IPS DF 19.7 (cell line): ENCODE results near the gene PJA1.

Experiments
- DNase-seq: peaks from one replicate; pipeline ENCODE4 v3.0.0-alpha.2; 2013; ENCODE audit warnings: low read depth, low spot score

PJA1 gene

DNA sequence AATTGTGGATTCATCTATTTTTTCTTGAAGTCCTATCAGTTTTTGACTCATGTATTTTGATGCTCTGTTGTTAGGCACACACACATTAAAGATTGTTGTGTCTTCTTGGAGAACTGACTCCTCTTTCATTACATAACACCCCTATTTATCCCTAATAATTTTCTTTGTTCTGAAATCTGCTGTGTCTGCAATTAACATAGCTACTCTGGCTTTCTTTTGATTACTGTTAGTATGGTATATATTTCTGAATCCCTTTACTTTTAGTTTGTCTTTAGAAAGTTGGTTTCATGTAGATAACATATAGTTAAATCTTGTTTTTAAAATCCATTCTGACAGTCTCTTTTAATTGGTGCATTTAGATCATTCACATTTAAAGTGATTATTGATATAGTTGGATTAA is 5.1 kb upstream of the PJA1 start:
- DNase-seq: no peak

DNA sequence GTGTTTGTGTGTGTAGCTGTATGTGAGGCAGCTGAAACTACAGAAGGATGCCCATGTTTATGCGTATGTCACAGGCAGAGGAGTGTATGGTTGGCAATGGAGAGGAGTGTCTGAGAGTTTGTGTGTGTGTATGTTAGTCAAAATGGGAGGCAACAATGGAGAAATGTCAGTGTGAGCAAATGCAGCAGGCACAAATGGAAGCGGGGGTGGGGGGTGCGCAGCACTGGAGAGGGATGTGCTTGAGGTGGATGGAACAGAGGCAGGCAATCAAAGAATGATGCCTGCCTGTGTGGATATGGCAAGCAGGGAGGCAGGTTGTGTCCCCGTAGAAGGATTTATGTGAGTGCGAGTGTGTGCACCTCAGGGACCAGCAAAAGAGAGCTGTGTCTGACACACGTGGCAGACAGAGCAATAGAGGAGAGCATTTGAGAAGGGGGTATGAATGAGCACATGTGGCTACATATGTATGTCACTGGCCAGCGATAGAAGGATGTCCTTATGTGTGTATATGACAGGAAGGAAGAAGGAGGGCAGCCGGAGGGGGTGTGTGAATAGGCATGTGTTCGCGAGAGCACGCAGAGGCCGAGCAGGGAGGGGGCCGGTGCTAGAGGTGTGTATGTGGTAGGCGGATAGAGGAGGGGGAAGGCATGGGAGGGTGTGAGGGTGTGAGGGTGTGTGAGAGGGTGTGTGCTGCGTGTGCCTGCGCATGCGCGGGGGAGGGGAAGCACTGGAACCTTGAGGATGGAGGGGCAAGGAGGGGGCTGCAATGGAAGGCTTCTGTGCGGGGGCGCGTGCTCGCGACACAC is 1.1 kb downstream of the PJA1 start:
- no peak for DNase-seq

DNA sequence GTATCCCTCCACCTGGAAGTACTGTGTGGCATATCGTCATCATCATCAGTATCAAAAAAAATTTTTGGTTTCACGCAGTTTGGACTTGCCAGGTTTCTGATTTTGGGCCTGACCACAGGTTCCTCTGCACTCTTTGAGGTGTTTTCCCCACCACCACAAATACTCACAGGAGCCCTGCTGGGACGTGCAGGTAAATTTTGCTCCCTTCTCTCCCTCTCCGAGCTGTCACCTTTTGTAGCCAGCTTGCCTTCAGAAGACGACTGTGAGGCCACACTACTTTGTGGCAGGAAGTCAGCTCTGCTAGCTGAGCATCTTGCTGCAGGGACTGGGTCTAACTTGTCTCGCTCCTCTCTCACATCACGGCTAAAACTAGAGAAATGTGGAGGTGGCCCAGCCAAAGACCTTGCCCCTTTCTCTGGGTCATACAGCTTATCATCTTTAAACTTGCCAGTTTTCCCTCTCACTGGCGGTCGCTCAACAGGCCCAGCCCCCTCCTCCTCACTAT is 2.8 kb downstream of the PJA1 start:
- no peak for DNase-seq

DNA sequence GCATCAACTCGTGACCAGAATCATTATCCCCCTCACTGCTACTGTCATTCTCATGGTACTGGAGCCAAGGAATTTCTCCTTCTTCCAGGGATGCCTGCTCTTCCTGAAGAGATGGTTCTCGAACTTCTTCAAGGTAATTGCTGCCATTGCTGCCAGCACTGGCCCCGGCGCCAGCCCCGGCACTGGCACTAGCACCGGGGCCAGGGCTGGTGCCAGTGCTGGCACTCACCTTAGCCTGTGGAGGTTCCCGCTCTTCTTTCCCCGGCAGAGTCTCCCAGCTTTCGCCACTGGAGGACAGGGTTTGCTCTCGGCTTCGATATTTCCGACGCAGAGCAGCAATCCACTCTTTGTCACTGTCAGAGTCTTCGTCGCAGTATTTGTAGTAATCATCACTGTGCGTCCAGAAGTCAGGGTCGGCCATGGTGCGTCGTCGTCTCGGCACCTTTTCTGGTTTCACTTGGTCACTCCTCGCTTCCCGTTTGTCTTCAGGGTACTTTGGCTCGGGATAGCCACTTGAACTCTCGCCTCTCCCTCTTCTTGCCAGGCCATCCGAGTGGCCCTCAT is 3.4 kb downstream of the PJA1 start:
- DNase-seq: no peak

DNA sequence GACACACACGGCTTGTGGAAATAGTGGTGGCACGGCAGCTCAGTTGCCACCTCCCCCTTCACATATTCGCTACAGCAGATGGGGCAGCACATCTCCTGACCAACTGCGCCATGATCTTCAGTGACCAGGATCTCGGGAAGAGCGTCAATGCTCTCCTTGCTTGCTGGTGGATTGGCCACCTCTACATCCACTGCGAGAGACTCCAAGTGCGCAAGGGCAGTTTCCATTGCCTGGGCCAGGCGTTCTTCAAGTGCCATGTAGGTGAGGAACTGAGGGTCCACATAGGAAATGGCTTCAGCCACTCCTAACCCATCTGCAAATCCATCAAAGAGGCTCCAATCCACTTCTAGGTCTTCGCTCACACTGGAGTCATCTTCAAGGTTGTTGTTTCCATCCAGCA is 3.9 kb downstream of the PJA1 start:
- no peak for DNase-seq

DNA sequence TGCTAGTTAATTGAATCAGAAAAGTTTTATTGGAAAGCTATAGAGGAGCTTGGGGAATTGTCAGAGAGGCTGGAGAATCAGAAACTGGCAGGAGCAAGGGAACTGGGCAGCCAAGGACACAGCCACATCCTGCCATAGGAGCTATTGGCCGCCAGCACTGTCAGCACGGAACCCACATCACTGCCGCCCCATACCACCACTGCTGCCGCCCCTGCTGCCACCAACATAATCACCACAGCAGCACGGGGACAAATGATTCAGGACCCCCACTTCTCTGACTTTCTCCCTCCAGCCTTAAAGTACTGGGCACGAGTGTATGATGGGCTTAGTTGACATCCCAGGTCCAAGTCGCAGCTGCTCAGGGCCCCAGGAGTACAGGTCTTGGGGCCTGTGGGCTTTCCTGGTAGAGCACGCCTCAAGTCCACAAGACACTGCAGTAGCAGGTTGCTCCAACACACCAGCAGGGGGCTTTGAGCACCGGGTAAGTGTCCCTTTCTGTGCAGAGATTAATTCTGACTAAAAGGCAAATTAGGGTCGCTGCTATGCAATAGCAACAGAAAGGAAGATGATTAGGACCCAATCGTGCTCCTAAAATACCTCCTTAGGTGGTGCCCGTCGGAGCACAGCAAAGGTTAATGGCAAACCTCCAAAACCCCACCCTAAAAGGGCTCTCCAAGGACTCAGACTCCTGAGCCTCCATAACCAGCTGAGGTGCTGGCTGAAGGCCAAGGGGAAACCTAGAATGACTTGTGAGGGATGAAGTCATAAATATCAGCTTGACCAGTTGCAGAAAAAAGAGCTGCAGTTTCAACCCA is 6.9 kb downstream of the PJA1 start:
- DNase-seq: no peak

DNA sequence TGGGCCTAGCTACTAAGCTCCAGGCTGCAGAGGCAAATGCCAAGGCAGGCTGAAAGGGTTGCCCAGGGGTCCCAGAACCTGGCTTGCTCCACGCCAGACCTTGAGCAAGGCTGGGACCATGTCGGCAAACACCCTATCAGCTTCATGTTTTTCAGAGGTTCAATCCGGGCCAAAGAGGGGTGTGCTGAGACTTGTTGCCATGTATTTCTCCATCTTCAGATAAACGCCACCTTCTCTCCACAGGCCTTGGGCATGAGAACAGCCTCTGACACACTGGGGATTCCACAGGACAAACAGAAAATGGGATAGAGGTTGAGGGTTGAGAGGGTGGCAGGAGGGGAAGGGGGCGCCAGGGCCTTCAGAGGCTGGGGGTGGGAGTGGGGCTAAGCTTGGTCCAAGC is 8.6 kb downstream of the PJA1 start:
- DNase-seq: no peak

DNA sequence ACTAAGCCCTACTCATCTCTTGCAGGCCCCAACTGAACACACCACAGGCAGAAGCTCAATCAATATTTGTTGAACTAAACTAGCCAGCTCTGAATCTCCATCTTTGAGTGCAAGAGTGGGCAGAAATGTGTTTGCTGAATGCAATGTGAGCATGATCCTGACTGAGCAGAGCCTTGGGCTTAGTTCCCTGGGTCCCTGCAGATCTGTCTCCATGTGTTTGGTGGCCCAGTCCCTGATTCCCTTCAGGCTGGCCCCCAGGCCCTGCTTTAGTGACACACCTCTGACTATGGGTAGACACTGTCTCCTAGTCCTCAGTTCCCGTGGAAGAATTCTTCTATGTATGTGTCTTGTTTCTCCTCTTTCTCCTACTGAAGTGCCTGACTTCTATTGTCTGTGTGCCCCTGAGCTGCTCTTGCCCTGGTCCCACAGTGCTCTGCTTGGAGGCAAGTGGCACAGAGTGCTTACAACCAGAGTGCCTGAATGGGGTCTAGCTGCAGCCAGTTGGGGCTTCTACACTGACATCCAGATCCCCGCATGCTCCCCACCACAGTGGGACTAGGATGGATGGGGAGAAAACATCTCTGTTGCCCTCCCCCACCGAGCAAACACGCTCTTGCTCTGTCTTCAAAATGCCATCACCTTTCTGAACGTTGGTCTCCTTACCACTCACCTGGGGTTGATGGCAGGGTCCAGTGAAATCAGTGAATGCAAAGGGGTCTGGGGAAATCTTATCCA is 9.3 kb downstream of the PJA1 start:
- no peak for DNase-seq

DNA sequence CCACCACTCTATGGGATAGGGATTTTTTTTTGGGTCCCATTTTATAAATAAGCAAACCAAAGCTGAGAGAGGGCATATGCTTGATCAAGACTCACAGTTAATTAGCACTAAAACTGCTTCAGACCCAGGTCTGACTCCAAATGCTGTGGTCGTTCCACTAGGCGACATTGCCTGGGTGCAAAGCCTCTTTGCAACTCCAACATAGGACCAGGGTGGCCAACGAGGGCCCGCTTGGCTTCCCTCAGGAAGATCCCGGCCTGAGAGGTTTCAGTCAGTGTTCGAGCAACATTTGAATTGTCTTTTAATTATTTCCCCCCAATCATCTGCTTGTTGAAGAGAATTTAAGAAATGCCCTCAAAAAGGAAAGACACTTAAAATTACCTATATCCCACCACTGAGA is 11.2 kb downstream of the PJA1 start:
- no peak for DNase-seq

DNA sequence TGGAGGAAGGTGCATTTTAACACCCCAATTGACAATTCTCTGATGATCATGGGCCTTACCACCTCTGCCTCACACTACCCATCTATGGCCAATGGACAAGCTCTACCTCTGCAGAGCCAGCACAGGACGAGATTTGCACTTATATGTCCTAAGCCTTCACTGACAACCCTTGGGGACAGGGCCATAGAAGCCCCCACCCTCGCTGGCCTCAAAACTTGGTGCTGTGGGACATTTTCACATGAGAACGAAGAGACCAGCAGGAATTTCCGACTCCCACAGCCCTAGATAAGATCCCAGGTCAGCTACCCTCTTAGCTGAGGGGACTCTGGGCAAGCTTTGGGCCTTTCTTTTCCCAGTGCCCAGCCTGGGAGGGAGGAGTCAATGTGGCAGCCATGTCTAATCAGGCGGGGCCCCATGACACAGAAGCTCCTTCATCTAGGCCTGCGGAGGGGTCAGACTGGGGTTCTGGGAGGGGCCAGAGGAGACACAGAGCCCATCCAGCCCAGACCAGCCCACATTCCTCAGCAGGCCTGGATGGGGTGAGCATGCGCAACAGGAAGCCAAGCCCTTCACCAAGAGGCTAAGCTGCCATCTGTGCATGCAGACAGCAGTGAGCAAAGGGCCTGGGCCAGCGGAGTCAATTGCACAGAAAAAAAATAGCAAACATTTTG is 12.1 kb downstream of the PJA1 start:
- no peak for DNase-seq

DNA sequence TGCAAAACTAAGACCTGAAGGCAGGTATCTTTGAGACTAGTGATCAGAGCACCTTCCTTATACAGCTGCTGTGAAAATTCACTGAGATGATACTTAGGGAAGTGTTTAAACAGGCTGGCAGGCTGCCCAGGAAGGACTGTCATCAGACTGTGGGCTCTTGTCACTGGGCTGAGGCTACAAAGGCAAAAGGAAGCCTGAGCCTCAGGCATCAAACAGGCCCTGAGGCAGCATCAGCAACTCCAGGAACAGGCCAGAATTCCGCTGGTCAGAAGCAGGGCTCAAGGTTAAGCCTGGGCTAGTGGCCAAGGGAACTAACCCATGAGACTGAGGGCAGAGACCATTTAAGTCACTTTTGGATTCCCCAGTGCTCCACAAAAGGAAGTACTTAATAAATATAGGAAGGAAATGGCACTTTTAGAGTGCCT is 12.8 kb downstream of the PJA1 start:
- DNase-seq: no peak

DNA sequence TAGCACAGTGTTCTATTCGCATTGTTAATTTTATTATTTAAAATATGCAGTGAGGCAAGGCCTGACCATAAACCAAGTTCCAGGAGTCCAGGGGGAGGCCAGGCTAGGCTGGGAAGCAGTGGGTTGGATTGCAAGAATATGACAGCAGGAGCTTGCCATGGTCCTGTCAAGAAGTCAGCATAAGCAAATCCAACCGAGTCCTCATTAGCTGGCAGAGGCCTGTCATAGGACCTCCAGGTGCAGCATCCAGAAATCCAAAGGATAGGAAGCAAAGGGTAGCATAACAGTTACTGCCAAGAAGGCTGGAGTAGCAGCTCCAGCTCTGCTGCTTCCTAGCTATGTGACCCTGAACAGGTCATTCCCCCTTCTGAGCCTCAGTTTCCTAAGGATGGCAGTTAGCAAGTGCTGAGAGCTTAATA is 13.4 kb downstream of the PJA1 start:
- DNase-seq: no peak

DNA sequence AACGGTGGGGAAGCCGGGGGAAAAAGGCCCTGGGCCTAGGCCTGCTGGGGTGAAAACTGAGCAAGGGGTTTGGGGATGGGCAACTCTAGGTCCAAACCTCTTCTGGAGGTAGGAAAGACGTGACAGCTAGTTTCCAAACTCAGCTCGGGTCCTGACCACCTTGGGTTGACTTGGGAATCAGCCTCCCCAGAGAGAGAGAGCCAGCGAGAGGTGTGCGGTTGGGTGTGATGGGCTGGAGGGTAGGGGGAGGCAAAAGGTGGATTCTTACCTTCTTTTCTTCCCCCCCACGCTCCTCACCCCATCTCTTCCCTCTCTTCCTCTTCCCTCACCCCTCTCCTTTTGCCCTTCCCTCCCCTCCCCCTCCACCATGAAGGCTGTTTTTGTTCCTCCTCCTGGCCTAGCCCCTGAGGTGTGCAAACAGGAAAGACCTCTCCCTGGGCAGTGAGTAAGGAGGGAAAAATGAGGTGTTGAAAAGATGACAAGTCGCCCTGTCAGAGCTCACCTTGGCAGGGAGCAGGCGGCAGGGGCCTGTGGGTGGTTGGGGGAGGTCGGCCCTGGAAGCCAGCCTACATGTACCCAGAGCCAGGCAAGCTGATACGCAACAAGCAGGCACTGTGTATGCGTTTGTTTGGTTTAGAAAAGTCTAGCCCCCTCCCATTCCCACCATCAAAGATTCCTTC is 14.8 kb downstream of the PJA1 start:
- no peak for DNase-seq

DNA sequence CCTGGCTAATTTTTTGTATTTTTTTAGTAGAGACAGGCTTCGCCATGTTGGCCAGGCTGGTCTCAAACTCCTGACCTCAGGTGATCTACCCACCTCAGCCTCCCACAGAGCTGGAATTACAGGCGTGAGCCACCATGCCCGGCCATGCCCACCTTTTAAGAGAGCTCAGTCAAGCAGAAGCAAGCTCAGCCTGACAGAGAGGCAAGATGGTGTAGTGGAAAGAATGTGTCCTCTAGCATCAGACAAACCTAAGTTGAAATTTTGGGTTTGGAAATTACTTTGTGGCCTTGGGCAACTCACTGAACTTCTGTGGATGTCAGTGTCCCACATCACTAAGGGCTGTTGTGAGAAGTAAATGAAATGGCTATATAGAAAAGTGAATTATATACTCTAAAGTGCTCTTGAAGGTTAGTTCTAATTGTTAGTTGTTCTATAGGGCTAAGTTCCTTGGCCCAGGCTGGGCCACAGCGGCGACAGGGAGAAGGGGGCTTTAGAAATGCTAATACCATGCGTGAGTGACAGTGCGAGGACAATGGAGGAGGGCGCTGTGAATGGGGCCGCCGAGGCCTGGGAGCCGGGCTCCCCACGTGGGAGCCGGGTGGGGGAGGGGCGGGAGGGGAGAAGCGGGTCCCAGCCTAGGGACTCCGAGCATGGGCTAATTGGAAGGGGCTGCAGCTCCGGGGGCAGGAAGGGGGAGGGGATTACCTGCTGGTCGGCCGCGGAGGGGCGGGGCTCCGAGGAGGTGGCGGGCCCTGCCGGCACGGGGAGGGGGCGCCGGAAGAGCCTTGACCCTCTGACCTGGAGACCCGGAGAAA is 15.6 kb downstream of the PJA1 start:
- no peak for DNase-seq

DNA sequence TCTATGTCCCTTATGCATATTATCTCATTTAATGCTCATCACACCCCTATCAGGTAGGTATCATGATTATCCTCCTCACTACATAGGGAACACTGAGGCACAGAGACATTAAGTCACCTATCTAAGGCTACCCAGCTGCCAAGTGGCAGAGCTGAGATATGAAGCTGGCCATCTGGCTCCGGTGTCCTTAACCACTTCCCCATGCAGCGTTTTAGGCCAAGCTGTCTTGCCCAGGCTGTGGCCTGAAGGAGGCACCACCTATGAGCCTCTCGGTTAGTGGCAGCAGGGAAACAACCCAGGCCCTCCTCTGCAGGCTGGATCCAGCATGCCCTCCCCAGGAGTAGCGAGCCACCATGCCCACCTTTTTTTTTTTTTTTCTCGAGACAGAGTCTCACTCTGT is 16.3 kb downstream of the PJA1 start:
- DNase-seq: no peak

DNA sequence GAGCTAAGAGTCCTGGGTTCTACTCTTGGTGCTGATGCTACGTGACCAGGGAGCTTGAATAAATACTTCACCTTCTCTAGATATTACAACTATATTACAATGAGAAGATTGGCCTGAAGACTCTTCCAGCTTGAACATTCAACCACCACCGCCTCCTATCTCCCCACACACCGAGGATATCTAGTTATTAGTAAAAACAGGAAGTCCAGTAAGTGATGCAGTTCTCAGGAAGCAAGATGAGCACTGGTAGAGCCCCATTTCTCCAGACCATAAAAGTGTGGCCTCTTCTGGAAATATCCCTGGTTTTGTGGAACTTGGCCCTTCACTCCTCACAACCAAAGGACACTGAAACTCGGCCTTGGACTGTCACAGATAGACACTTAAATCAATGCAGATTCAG is 18.5 kb downstream of the PJA1 start:
- no peak for DNase-seq

DNA sequence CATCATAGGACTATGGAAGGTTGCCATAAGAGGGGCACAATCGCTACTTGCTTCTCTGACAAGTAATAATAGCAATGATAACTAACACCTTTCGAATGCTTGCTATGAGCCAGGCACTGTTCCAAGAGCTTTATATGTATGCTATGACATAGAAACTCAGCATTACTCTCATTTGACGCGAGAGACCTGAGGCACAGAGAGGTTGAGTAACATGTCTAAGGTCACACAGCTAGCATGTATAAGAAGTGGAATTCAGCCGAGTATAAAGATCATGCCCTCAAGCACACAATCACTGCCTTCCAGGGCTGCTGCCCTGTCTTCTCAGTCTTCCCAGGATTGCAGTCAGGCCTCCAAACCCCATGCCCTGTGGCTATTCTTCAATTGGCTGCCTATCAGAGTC is 19.5 kb downstream of the PJA1 start:
- no peak for DNase-seq

DNA sequence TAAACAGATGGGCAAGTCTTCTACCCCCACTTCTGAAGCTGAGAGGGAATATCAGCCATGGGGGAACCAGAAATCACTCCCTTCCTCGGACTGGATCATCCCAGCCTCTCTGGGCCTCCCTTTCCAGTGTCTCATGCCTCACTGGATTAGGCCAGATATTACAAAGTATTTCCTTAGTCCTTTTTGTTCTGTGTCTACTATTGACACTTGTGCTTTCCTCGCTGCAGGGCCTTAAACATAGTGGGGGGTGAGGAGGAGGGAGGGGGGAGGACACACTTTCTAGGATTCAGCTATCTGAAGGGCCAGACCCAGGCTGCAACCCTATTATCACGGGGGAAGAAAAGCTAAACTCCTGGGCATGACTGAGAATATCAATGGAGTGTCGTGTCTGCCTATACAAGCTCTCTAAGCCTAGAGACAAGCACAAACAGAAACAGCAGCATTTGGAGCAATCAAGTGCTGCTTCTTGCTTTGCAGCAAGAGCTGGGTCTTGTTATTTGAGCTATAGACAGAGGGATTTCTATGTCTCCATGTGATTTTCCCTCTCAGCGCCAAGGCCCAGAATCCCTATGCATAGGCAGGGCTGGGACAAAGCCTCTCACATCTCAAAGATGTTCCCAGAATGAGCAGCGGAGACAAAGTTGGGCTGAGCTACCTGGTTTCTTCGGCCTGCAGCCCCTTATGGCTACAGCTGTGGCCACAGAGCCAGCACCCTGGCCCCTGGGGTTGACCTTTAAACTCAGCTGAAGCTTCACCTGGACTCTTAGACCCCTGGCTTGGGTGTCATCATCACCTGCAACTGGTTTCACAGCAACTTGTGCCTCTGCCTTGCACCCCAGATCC is 20.2 kb downstream of the PJA1 start:
- no peak for DNase-seq

DNA sequence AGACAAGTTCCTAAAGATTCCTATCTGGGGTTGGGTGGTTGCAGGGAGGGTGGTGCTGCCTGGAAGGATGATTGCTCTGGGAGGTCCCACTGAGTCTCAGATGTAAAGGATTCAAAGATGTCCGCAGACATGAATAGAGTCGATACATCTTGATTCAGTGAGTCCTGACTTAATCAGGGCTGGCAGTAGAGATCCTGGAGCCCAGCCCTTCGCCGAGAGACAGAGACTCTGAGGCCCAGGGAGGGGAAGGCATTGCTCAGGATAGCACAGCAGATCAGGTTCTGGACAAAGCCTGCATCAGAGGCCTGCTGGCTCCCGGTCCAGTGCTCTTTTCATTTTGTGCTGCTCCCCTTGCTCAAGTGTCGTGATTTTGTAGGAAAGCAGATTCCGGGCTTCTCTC is 21.7 kb downstream of the PJA1 start:
- DNase-seq: no peak
